Neuronal stem cell (in vitro differentiated cells): ENCODE results near the gene SKOR2.

Experiments used
- DNase-seq: peaks from one replicate; pipeline ENCODE4 v3.0.0-alpha.2; 2013; ENCODE audit warnings: low spot score
- H2AFZ ChIP-seq: one replicate; pipeline ENCODE4 v1.6.1; 2013; ENCODE audit warnings: mild to moderate bottlenecking, low read length, inconsistent platforms
- H2AK5ac ChIP-seq: 2 replicates; pipeline ENCODE4 v1.6.1; 2013; ENCODE audit warnings: low read depth, mild to moderate bottlenecking, inconsistent platforms, low read length, moderate library complexity, mixed read lengths
- H2BK120ac ChIP-seq: 2 replicates; pipeline ENCODE4 v1.6.1; 2013; ENCODE audit warnings: low read depth, mild to moderate bottlenecking, inconsistent platforms, low read length, moderate library complexity, mixed read lengths
- H2BK12ac ChIP-seq: one replicate; pipeline ENCODE4 v1.6.1; 2013; ENCODE audit warnings: low read length, inconsistent platforms
- H2BK15ac ChIP-seq: 2 replicates; pipeline ENCODE4 v1.6.1; 2013; ENCODE audit warnings: mild to moderate bottlenecking, low read length, inconsistent platforms, mixed read lengths
- H2BK5ac ChIP-seq: one replicate; pipeline ENCODE4 v1.6.1; 2013; ENCODE audit warnings: inconsistent platforms, mild to moderate bottlenecking, low read length, moderate library complexity
- H3K14ac ChIP-seq: one replicate; pipeline ENCODE4 v1.6.1; 2013; ENCODE audit warnings: low read length, inconsistent platforms
- H3K18ac ChIP-seq: 2 replicates; pipeline ENCODE4 v1.6.1; 2013; ENCODE audit warnings: low read length, inconsistent platforms
- H3K23ac ChIP-seq: 2 replicates; pipeline ENCODE4 v1.6.1; 2013; ENCODE audit warnings: low read depth, mild to moderate bottlenecking, mixed read lengths, low read length, inconsistent platforms; ENCODE audit not compliant: poor library complexity
- H3K27ac ChIP-seq: replicated peaks from 3 replicates; pipeline ENCODE4 v1.5.1; 2013; ENCODE audit warnings: low read length, inconsistent platforms
- H3K27me3 ChIP-seq, 3 experiments: 2 replicates each; pipeline ENCODE4 v1.6.1; 2013; ENCODE audit warnings: low read length in 3 of 3, mild to moderate bottlenecking in 2 of 3, inconsistent platforms in 1 of 3, low read depth in 1 of 3, mixed read lengths in 1 of 3, moderate library complexity in 1 of 3; ENCODE audit not compliant: control insufficient read depth in 3 of 3, insufficient read depth in 3 of 3
- H3K36me3 ChIP-seq, 2 donors: replicated peaks in 1 of 2; 2 replicates each; pipeline ENCODE4 v1.6.1; 2013; ENCODE audit warnings: low read length in 2 of 2; ENCODE audit not compliant: control insufficient read depth in 2 of 2, insufficient read depth in 2 of 2
- H3K4ac ChIP-seq: 2 replicates; pipeline ENCODE4 v1.6.1; 2013; ENCODE audit warnings: inconsistent platforms, mild to moderate bottlenecking, low read length, moderate library complexity
- H3K4me1 ChIP-seq, 2 donors: 1 replicate in 1 of 2; 2 replicates in 1 of 2; pipeline ENCODE4 v1.6.1; 2013; ENCODE audit warnings: low read length in 2 of 2, low read depth in 1 of 2; ENCODE audit not compliant: control insufficient read depth in 2 of 2, insufficient read depth in 1 of 2
- H3K4me2 ChIP-seq: one replicate; pipeline ENCODE4 v1.6.1; 2013; ENCODE audit warnings: mild to moderate bottlenecking, low read length, inconsistent platforms; ENCODE audit not compliant: insufficient read depth, poor library complexity, severe bottlenecking
- H3K4me3 ChIP-seq, 2 donors: 2 replicates each; pipeline ENCODE4 v1.5.1; 2013; ENCODE audit warnings: low read length in 2 of 2, mild to moderate bottlenecking in 2 of 2, inconsistent platforms in 1 of 2, moderate library complexity in 1 of 2
- H3K79me1 ChIP-seq: one replicate; pipeline ENCODE4 v1.6.1; 2013; ENCODE audit warnings: low read depth, mild to moderate bottlenecking, inconsistent platforms, low read length, moderate library complexity
- H3K9ac ChIP-seq: one replicate; pipeline ENCODE4 v1.6.1; 2013; ENCODE audit warnings: mild to moderate bottlenecking, low read depth, low read length, inconsistent platforms; ENCODE audit not compliant: poor library complexity
- H3K9me3 ChIP-seq, 2 donors: replicated peaks in 1 of 2; 2 replicates each; pipeline versions ENCODE3 to v1.6.1; 2013; ENCODE audit warnings: low read length in 2 of 2, mild to moderate bottlenecking in 2 of 2, inconsistent platforms in 1 of 2, low read depth in 1 of 2, mixed read lengths in 1 of 2, moderate library complexity in 1 of 2; ENCODE audit not compliant: control insufficient read depth in 2 of 2, insufficient read depth in 1 of 2
- H4K8ac ChIP-seq: one replicate; pipeline ENCODE4 v1.6.1; 2013; ENCODE audit warnings: low read depth, mild to moderate bottlenecking, inconsistent platforms, low read length, moderate library complexity
- H4K91ac ChIP-seq: one replicate; pipeline ENCODE4 v1.6.1; 2013; ENCODE audit warnings: low read length, low read depth, mild to moderate bottlenecking, inconsistent platforms; ENCODE audit not compliant: poor library complexity
- WGBS, 2 donors: extraction: QIAGEN DNeasy Blood & Tissue Kit; methylation state at CpG; one replicate each; pipeline ENCODE4 v1.1.7; 2013; ENCODE audit warnings: missing lambda C conversion rate in 2 of 2, mixed read lengths in 1 of 2; ENCODE audit not compliant: insufficient read length in 2 of 2, insufficient replicate concordance in 1 of 2; ENCODE audit errors: extremely low coverage in 2 of 2; 5-methylcytosine and 5-hydroxymethylcytosine counted together

Gene SKOR2

DNA sequence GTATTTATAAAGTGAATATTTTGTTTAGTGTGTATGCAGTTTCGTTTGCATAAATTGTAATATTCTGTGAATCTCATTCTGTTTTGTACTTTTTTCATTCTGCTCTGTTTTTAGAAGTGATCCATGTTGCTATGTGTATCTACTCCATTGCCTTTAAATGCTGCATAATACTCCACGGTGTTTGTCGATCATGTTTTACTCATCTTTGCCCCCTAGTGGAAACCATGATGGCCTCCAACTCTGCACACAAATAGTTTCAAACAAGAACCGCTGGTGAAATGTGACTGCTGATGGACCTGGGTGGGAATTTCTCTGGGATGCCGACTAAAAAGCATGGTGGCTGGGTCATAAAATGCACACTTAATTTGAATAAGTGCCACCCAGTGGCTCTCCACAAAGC lies 32.0 kb upstream of the SKOR2 start:
- H2BK5ac ChIP-seq, result no peak overlapping the region
- no peak overlapping the region for H3K27ac ChIP-seq
- H3K4me3 ChIP-seq, result no peak overlapping the region
- DNase-seq, result no peak
- no peaks in the 10 kb centered on the region for H3K9me3 ChIP-seq
- no peak overlapping the region for H3K18ac ChIP-seq
- peaks cover 0 to 7% (median 0%) of the 10 kb centered on the region in 3 experiments for H3K27me3 ChIP-seq
- no peak overlapping the region for H3K4me2 ChIP-seq
- H4K91ac ChIP-seq, result no peak overlapping the region
- H3K4me1 ChIP-seq, result no peaks in the 10 kb centered on the region
- 100% methylated on average over 1 of the region's 5 CpGs; no CpG with 5 or more reads in 1 of the 2 donors for WGBS, 2 donors
- no peak overlapping the region for H2BK120ac ChIP-seq
- H3K14ac ChIP-seq, result no peak overlapping the region
- H2BK15ac ChIP-seq, result no peak overlapping the region
- no peak overlapping the region for H2AFZ ChIP-seq
- H3K23ac ChIP-seq, result no peak overlapping the region
- no peak overlapping the region for H2AK5ac ChIP-seq
- no peaks in the 10 kb centered on the region for H3K79me1 ChIP-seq
- H3K9ac ChIP-seq, result no peak overlapping the region
- no peak overlapping the region for H3K4ac ChIP-seq
- no peaks in the 10 kb centered on the region for H3K36me3 ChIP-seq
- H2BK12ac ChIP-seq, result no peak overlapping the region
- no peak overlapping the region for H4K8ac ChIP-seq

DNA sequence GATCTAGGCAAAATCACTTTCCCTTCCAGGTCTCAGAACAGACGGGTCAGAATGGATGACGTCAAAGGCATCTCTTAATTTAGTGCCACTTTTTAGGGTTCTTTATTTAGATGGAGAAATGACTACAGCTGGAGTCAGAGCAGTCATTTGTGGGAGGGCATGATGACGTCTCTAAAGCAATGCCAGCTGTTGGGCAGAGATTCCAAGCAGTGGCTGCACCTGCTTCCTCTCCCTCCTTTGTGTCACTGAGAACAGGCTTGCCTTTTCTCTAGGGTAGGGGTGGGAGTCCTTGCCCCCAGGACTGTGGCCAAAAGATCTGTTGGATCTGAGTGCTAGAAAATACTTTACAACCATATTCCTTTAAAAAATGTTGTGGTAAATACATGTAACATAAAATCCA lies 28.7 kb upstream of the SKOR2 start:
- Histone ChIP-seq H3K79me1 (no peaks in the 10 kb centered on the region), H3K4me1 (no peaks in the 10 kb centered on the region), H3K4me2 (no peak overlapping the region), H2BK120ac (no peak overlapping the region), H2AFZ (no peak overlapping the region), H4K91ac (no peak overlapping the region), H3K23ac (no peak overlapping the region), H2BK12ac (no peak overlapping the region), H3K27ac (no peak overlapping the region), H2BK5ac (no peak overlapping the region), H3K18ac (no peak overlapping the region), H3K4me3 (no peak overlapping the region), H3K36me3 (no peaks in the 10 kb centered on the region), H3K27me3 (no peaks in the 10 kb centered on the region), H3K14ac (no peak overlapping the region), H2BK15ac (no peak overlapping the region), H4K8ac (no peak overlapping the region), H3K9ac (no peak overlapping the region), H2AK5ac (no peak overlapping the region), H3K4ac (no peak overlapping the region), H3K9me3 (no peaks in the 10 kb centered on the region)
- WGBS, 2 donors, result no CpG with 5 or more reads among the region's 3 CpGs
- DNase-seq, result no peak

DNA sequence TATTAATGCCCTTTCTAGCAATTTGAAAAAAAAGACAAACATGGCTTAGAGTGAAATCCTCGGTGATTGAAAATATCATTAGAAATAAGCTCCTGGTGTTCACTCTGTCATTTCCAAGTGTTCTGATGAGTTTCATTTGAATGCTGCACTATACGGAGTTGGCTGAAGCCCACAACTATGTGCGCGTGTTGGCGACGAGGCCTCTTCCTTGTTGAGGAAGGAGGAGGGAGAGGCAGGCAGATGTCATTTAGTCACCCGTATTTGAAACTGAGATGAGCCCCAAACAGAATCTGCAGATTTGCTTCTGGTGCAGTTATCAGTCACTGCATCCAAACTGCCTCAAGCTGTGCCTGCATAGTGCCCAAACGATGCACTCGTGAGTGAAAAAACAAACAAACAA lies 23.5 kb upstream of the SKOR2 start:
- no peak for DNase-seq
- no CpG with 5 or more reads among the region's 9 CpGs for WGBS, 2 donors

DNA sequence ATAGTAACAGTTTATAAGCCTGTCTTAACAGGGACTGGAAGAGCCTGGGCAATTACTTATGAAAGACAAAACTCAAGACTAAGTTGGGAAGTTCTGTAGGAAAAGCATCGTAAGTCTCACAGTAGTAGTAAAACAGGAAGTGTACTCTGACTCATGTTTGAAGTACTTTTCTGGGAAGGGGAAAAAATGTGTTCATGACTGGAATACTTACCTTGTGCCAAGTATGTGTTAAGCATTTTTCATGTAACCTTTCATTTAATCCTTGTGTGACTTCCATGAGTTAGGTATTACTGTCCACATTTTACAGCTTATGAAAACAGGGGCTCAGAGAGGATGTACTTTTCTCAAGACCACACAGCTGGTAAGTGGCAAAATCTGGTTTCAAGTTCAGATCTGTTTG lies 13.7 kb upstream of the SKOR2 start:
- no peak overlapping the region for H3K23ac ChIP-seq
- H3K9ac ChIP-seq, result no peak overlapping the region
- H3K27me3 ChIP-seq, result peaks cover 30 to 84% (median 52%) of the 10 kb centered on the region in 3 experiments
- H3K18ac ChIP-seq, result no peak overlapping the region
- no peak overlapping the region for H3K4me3 ChIP-seq
- H2BK12ac ChIP-seq, result no peak overlapping the region
- H2BK5ac ChIP-seq, result no peak overlapping the region
- no peak overlapping the region for H3K27ac ChIP-seq
- no peak overlapping the region for H3K4ac ChIP-seq
- no peaks in the 10 kb centered on the region for H3K79me1 ChIP-seq
- H3K14ac ChIP-seq, result no peak overlapping the region
- no peak overlapping the region for H4K91ac ChIP-seq
- WGBS, 2 donors, result no CpG with 5 or more reads among the region's 1 CpG
- peaks cover 0 to 6% of the 10 kb centered on the region in 2 donors for H3K4me1 ChIP-seq
- H3K4me2 ChIP-seq, result no peak overlapping the region
- no peaks in the 10 kb centered on the region for H3K36me3 ChIP-seq
- no peak overlapping the region for H2AK5ac ChIP-seq
- no peak overlapping the region for H4K8ac ChIP-seq
- H2BK15ac ChIP-seq, result no peak overlapping the region
- no peak overlapping the region for H2AFZ ChIP-seq
- H3K9me3 ChIP-seq, result peaks cover 0 to 3% of the 10 kb centered on the region in 2 donors
- H2BK120ac ChIP-seq, result no peak overlapping the region
- DNase-seq, result no peak

More for the DNA sequence above, 23.5 kb upstream of the SKOR2 start:
- no peak overlapping the region for H2BK120ac ChIP-seq
- no peaks in the 10 kb centered on the region for H3K9me3 ChIP-seq
- H3K14ac ChIP-seq, result no peak overlapping the region
- no peak overlapping the region for H2BK15ac ChIP-seq
- no peaks in the 10 kb centered on the region for H3K4me1 ChIP-seq
- no peak overlapping the region for H3K4me2 ChIP-seq
- peaks cover 0 to 6% (median 0%) of the 10 kb centered on the region in 3 experiments for H3K27me3 ChIP-seq
- no peak overlapping the region for H3K9ac ChIP-seq
- H3K79me1 ChIP-seq, result no peaks in the 10 kb centered on the region
- no peak overlapping the region for H2BK12ac ChIP-seq
- H2AK5ac ChIP-seq, result no peak overlapping the region
- H3K36me3 ChIP-seq, result no peaks in the 10 kb centered on the region
- no peak overlapping the region for H3K4ac ChIP-seq
- no peak overlapping the region for H4K91ac ChIP-seq
- H3K23ac ChIP-seq, result no peak overlapping the region
- H4K8ac ChIP-seq, result no peak overlapping the region
- H3K4me3 ChIP-seq, result no peak overlapping the region
- no peak overlapping the region for H2BK5ac ChIP-seq
- H3K18ac ChIP-seq, result no peak overlapping the region
- H3K27ac ChIP-seq, result no peak overlapping the region
- no peak overlapping the region for H2AFZ ChIP-seq
